Suprapubic skin (tissue), 3 donors: ENCODE results near the gene CELSR1.

ENCODE experiments used
- POLR2A ChIP-seq, 2 donors: fragments of 450-650 bp; IDR thresholded peaks; one replicate each; pipeline ENCODE4 v1.6.1; 2017; ENCODE audit warnings: antibody characterized with exemption in 2 of 2, mild to moderate bottlenecking in 2 of 2, moderate library complexity in 2 of 2
- TF ChIP-seq, protein P1 (sequence below), 2 donors: fragments of 200-600 bp in 1 of 2; fragments of 450-650 bp in 1 of 2; sonication (generic) in 1 of 2; IDR thresholded peaks; one replicate each; pipeline ENCODE4 v1.5.1; 2016 to 2019; ENCODE audit warnings: antibody characterized with exemption in 2 of 2, mild to moderate bottlenecking in 1 of 2, moderate library complexity in 1 of 2

DNA sequence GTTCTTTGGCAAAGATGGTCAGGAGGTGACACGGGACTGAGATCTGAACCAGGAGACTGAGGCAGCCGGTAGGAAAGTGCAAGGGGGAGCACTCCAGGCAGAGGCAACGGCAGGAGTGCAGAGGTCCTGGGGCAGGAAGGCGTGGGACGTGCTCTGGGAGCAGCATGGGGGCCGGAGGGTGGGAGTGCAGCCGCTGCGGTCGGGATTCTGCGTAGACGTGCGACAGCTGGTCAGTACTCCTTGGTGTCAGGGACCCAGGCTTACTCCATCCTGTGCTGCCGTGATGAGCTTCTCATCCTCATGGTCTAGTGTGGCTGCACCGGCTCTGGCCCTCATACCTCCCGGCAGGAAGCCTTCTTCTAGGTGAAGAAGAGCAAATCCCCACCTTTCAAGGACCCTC, 218.8 kb downstream of the CELSR1 start:
- no peak for TF ChIP-seq POLR2A (IDR thresholded peaks at IDR 0.05)
- TF ChIP-seq, protein P1, sequence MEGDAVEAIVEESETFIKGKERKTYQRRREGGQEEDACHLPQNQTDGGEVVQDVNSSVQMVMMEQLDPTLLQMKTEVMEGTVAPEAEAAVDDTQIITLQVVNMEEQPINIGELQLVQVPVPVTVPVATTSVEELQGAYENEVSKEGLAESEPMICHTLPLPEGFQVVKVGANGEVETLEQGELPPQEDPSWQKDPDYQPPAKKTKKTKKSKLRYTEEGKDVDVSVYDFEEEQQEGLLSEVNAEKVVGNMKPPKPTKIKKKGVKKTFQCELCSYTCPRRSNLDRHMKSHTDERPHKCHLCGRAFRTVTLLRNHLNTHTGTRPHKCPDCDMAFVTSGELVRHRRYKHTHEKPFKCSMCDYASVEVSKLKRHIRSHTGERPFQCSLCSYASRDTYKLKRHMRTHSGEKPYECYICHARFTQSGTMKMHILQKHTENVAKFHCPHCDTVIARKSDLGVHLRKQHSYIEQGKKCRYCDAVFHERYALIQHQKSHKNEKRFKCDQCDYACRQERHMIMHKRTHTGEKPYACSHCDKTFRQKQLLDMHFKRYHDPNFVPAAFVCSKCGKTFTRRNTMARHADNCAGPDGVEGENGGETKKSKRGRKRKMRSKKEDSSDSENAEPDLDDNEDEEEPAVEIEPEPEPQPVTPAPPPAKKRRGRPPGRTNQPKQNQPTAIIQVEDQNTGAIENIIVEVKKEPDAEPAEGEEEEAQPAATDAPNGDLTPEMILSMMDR (IDR thresholded peaks at IDR 0.05), result no peak
